Liver (tissue), 9 donors: Measurements from ENCODE around the gene BCAS4. TPM values are rescaled to one million over a fixed set of nuclear protein-coding genes. Genes with fewer than 3 reads are reported as not detected.

Experiments
- DNase-seq: peaks from one replicate; pipeline ENCODE4 v3.0.0-alpha.2; 2017; ENCODE audit warnings: low spot score
- H3K27ac ChIP-seq, 2 donors: one replicate each; pipeline ENCODE4 v1.7.0; 2013; ENCODE audit warnings: inconsistent platforms in 2 of 2, low read length in 2 of 2, control low read depth in 1 of 2, low read depth in 1 of 2, mild to moderate bottlenecking in 1 of 2
- H3K27me3 ChIP-seq, 4 donors: one replicate each; pipeline versions ENCODE4 v1.6.1 to v1.7.0; 2013; ENCODE audit warnings: low read length in 3 of 4, inconsistent platforms in 1 of 4, mild to moderate bottlenecking in 1 of 4, moderate library complexity in 1 of 4; ENCODE audit not compliant: control insufficient read depth in 4 of 4, insufficient read depth in 4 of 4
- H3K36me3 ChIP-seq, 4 donors: one replicate each; pipeline versions ENCODE4 v1.6.1 to v1.7.0; 2013; ENCODE audit warnings: low read length in 3 of 4, mild to moderate bottlenecking in 3 of 4, low read depth in 1 of 4, moderate library complexity in 1 of 4; ENCODE audit not compliant: control insufficient read depth in 4 of 4, insufficient read depth in 3 of 4
- H3K4me1 ChIP-seq, 4 donors: one replicate each; pipeline versions ENCODE4 v1.6.1 to v1.7.0; 2013; ENCODE audit warnings: low read length in 3 of 4, mild to moderate bottlenecking in 3 of 4, moderate library complexity in 1 of 4; ENCODE audit not compliant: control insufficient read depth in 4 of 4, insufficient read depth in 4 of 4
- H3K4me3 ChIP-seq, 3 donors: one replicate each; pipeline versions ENCODE4 v1.6.1 to v1.7.0; 2013; ENCODE audit warnings: low read length in 3 of 3, control low read depth in 1 of 3, low read depth in 1 of 3, mild to moderate bottlenecking in 1 of 3
- H3K9ac ChIP-seq, 2 donors: one replicate each; pipeline ENCODE4 v1.7.0; 2013; ENCODE audit warnings: low read length in 2 of 2, mild to moderate bottlenecking in 2 of 2, moderate library complexity in 2 of 2, control low read depth in 1 of 2, low read depth in 1 of 2
- H3K9me3 ChIP-seq, 4 donors: one replicate each; pipeline versions ENCODE4 v1.6.1 to v1.7.0; 2013; ENCODE audit warnings: low read length in 3 of 4; ENCODE audit not compliant: control insufficient read depth in 4 of 4
- ATF3 ChIP-seq: IDR thresholded peaks from 2 replicates; pipeline ENCODE4 v1.6.1; 2016; ENCODE audit warnings: antibody characterized with exemption
- EGR1 ChIP-seq, 2 donors: IDR thresholded peaks; 2 replicates each; pipeline ENCODE4 v1.6.1; 2016 to 2018; ENCODE audit warnings: antibody characterized with exemption in 2 of 2, low read depth in 2 of 2
- FOXA1 ChIP-seq: IDR thresholded peaks from 2 replicates; pipeline ENCODE4 v1.6.1; 2016; ENCODE audit warnings: antibody characterized with exemption
- FOXA2 ChIP-seq: IDR thresholded peaks from 2 replicates; pipeline ENCODE4 v1.6.1; 2016; ENCODE audit warnings: antibody characterized with exemption
- GABPA ChIP-seq, 2 donors: IDR thresholded peaks in 1 of 2; conservative IDR thresholded peaks in 1 of 2; 2 replicates each; pipeline ENCODE4 v1.6.1; 2016; ENCODE audit warnings: antibody characterized with exemption in 2 of 2, mild to moderate bottlenecking in 1 of 2, moderate library complexity in 1 of 2
- HNF4A ChIP-seq, 2 donors: conservative IDR thresholded peaks; 2 replicates each; pipeline ENCODE4 v1.6.1; 2016; ENCODE audit warnings: antibody characterized with exemption in 2 of 2, mild to moderate bottlenecking in 2 of 2
- HNF4G ChIP-seq: IDR thresholded peaks from 2 replicates; pipeline ENCODE4 v1.6.1; 2016; ENCODE audit warnings: antibody characterized with exemption
- JUND ChIP-seq, 2 donors: IDR thresholded peaks; 2 replicates each; pipeline ENCODE4 v1.6.1; 2016; ENCODE audit warnings: antibody characterized with exemption in 2 of 2
- NR2F2 ChIP-seq: IDR thresholded peaks from 2 replicates; pipeline ENCODE4 v1.6.1; 2016; ENCODE audit warnings: antibody characterized with exemption
- RAD21 ChIP-seq, 2 donors: IDR thresholded peaks; 2 replicates each; pipeline ENCODE4 v1.6.1; 2016; ENCODE audit warnings: antibody characterized with exemption in 2 of 2, mild to moderate bottlenecking in 2 of 2
- REST ChIP-seq: IDR thresholded peaks from 2 replicates; pipeline ENCODE4 v1.6.1; 2016; ENCODE audit warnings: antibody characterized with exemption, mild to moderate bottlenecking
- RXRA ChIP-seq, 2 donors: IDR thresholded peaks; 2 replicates each; pipeline ENCODE4 v1.6.1; 2017 to 2018; ENCODE audit warnings: antibody characterized with exemption in 2 of 2, mild to moderate bottlenecking in 1 of 2
- SP1 ChIP-seq: IDR thresholded peaks from 2 replicates; pipeline ENCODE4 v1.6.1; 2018; ENCODE audit warnings: antibody characterized with exemption, mild to moderate bottlenecking
- TAF1 ChIP-seq: conservative IDR thresholded peaks from 2 replicates; pipeline ENCODE4 v1.6.1; 2016; ENCODE audit warnings: antibody characterized with exemption, mild to moderate bottlenecking
- YY1 ChIP-seq: IDR thresholded peaks from 2 replicates; pipeline ENCODE4 v1.6.1; 2016; ENCODE audit warnings: antibody characterized with exemption, mild to moderate bottlenecking
- ZBTB33 ChIP-seq: IDR thresholded peaks from 2 replicates; pipeline ENCODE4 v1.6.1; 2016; ENCODE audit warnings: antibody characterized with exemption
- WGBS: extraction: QIAGEN DNeasy Blood & Tissue Kit; methylation state at CpG from one replicate; pipeline ENCODE4 v1.1.7; 2013; 5-methylcytosine and 5-hydroxymethylcytosine counted together
- polyA plus RNA-seq, 2 donors: library from polyadenylated mRNA; stranded (reverse) in 1 of 2; unstranded in 1 of 2; fragments of 200-250 nt in 1 of 2; fragments of >200 nt in 1 of 2; fragmentation: Nextera tagmentation in 1 of 2; extraction: Ambion mirVana in 1 of 2; gene quantifications; one replicate each; pipeline versions ENCODE4 v1.2.1 to v1.2.3, GENCODE V29; 2013 to 2015
- total RNA-seq, 2 donors: library from RNA; depleted of rRNA; stranded (reverse); fragments of >200 nt; gene quantifications; one replicate each; pipeline ENCODE4 v1.2.3, GENCODE V29; 2014
- TF ChIP-seq, protein P1 (sequence below): fragments of 150-350 bp; IDR thresholded peaks from 2 replicates; pipeline ENCODE4 v1.5.1; 2017; ENCODE audit warnings: improper control_type of control experiment, low read depth, low read length; ENCODE audit not compliant: missing input control
- TF ChIP-seq, protein P2 (sequence below): IDR thresholded peaks from 2 replicates; pipeline ENCODE4 v1.6.1; 2016; ENCODE audit warnings: antibody characterized with exemption
- donor health status: healthy.
- donor health status: healthy.
- donor health status: healthy.
- donor health status: healthy.
- donor health status: healthy.

BCAS4 gene
- total and polyA plus RNA-seq, 4 donors, result 0.25 to 0.50 (median 0.47) TPM

DNA sequence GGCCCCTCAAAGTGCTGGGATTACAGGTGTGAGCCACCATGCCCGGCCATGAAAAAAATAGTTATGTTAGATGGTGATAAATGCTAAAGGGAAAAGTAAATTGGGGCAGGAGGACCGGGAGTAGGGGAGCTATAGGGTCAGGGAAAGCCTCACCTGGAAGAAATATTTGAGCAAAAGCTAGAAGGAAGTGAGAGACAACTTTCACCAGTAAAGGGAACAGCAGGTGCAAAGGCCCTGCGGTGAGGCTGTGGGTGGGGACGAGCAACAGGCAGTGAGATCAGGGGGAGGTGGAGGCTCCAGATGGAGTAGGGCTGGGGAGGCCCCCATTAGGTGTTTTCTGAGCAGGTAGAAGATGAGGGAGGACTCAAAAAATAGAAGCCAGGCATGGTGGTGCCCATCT, 16.0 kb downstream of the BCAS4 start:
- Histone ChIP-seq H3K9ac (no peak overlapping the region), H3K9me3 (no peaks in the 10 kb centered on the region), H3K36me3 (no peaks in the 10 kb centered on the region), H3K27me3 (no peaks in the 10 kb centered on the region), H3K4me1 (no peaks in the 10 kb centered on the region), H3K4me3 (no peak overlapping the region), H3K27ac (no peak overlapping the region)
- DNase-seq, result no peak
- WGBS, result 94% methylated on average over 4 of the region's 4 CpGs
- no peak for TF ChIP-seq EGR1 (IDR thresholded peaks at IDR 0.05; ENCODE audit: low read depth in 2 of 2)
- no peak for TF ChIP-seq TAF1
- no peak for TF ChIP-seq JUND (IDR thresholded peaks at IDR 0.05)
- TF ChIP-seq HNF4G, result no peak
- TF ChIP-seq RXRA (IDR thresholded peaks at IDR 0.05), result no peak
- TF ChIP-seq HNF4A (conservative IDR thresholded peaks at IDR 0.05), result no peak
- TF ChIP-seq RAD21 (IDR thresholded peaks at IDR 0.05), result no peak
- TF ChIP-seq SP1, result no peak
- no peak for TF ChIP-seq REST
- TF ChIP-seq ATF3, result no peak
- TF ChIP-seq GABPA (IDR thresholded peaks at IDR 0.05 in 1 of 2, conservative IDR thresholded peaks at IDR 0.05 in 1 of 2), result no peak
- no peak for TF ChIP-seq NR2F2

GRCh38 chr20:50813101-50813643, 18.3 kb downstream of the BCAS4 start:
- Histone ChIP-seq H3K9me3 (no peaks in the 10 kb centered on the region), H3K4me3 (no peak overlapping the region), H3K9ac (no peak overlapping the region), H3K27ac (no peak overlapping the region), H3K4me1 (peaks cover 0 to 4% (median under 1%) of the 10 kb centered on the region in 4 donors), H3K36me3 (no peaks in the 10 kb centered on the region), H3K27me3 (no peaks in the 10 kb centered on the region)
- TF ChIP-seq RXRA (IDR thresholded peaks at IDR 0.05), result no peak
- WGBS, result 94% methylated on average over 10 of the region's 10 CpGs
- DNase-seq, result no peak

DNA sequence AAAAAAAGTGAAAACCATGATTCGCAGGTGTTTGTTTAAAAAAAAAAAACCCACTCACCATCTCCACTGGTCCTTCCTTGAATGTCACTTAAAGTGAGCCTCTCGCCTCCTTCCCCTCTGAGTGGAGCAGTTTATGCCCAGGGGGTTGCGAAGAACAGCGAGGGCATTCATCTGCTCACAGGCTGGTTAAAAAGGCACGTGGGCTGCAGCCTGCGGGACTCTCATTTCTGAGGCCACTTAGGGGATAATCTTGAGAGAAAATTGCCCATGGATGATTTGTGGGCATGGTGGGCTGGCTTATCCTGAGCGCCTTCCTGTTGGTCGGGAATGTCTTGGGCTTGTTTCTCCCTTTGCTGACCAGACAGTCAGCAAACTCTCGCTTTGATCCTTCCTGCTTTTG, 18.9 kb downstream of the BCAS4 start:
- Histone ChIP-seq H3K4me1 (peaks cover 0 to 10% (median 2%) of the 10 kb centered on the region in 4 donors), H3K27me3 (no peaks in the 10 kb centered on the region), H3K36me3 (no peaks in the 10 kb centered on the region), H3K9me3 (no peaks in the 10 kb centered on the region), H3K9ac (no peak overlapping the region), H3K27ac (no peak overlapping the region), H3K4me3 (no peak overlapping the region)
- DNase-seq, result no peak
- 85% methylated on average over 9 of the region's 9 CpGs for WGBS
- TF ChIP-seq ATF3 (no peak), RAD21 (IDR thresholded peaks at IDR 0.05) (no peak), JUND (IDR thresholded peaks at IDR 0.05) (no peak), FOXA1 (no peak), GABPA (IDR thresholded peaks at IDR 0.05 in 1 of 2, conservative IDR thresholded peaks at IDR 0.05 in 1 of 2) (no peak), SP1 (no peak), ZBTB33 (no peak), RXRA (IDR thresholded peaks at IDR 0.05) (no peak), HNF4G (no peak), HNF4A (conservative IDR thresholded peaks at IDR 0.05) (no peak), YY1 (no peak), EGR1 (IDR thresholded peaks at IDR 0.05; ENCODE audit: low read depth in 2 of 2) (no peak), FOXA2 (no peak), NR2F2 (no peak), TAF1 (no peak)
- TF ChIP-seq, protein P1, sequence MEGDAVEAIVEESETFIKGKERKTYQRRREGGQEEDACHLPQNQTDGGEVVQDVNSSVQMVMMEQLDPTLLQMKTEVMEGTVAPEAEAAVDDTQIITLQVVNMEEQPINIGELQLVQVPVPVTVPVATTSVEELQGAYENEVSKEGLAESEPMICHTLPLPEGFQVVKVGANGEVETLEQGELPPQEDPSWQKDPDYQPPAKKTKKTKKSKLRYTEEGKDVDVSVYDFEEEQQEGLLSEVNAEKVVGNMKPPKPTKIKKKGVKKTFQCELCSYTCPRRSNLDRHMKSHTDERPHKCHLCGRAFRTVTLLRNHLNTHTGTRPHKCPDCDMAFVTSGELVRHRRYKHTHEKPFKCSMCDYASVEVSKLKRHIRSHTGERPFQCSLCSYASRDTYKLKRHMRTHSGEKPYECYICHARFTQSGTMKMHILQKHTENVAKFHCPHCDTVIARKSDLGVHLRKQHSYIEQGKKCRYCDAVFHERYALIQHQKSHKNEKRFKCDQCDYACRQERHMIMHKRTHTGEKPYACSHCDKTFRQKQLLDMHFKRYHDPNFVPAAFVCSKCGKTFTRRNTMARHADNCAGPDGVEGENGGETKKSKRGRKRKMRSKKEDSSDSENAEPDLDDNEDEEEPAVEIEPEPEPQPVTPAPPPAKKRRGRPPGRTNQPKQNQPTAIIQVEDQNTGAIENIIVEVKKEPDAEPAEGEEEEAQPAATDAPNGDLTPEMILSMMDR, result no peak
- TF ChIP-seq, protein P2, sequence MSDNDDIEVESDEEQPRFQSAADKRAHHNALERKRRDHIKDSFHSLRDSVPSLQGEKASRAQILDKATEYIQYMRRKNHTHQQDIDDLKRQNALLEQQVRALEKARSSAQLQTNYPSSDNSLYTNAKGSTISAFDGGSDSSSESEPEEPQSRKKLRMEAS, result no peak
